Epithelial cell of esophagus (primary cell): ENCODE data around the gene ACAD8.

ENCODE experiments used
- DNase-seq: peaks from one replicate; pipeline ENCODE4 v3.0.0; 2010; ENCODE audit warnings: low read depth
- H3K4me3 ChIP-seq: 2 replicates; pipeline ENCODE4 v1.5.1; 2011; ENCODE audit warnings: mild to moderate bottlenecking, low read length, control low read depth
- CTCF ChIP-seq: IDR thresholded peaks from 2 replicates; pipeline ENCODE4 v1.5.1; 2011; ENCODE audit warnings: low read depth, mild to moderate bottlenecking, low read length, control low read depth, inconsistent platforms; ENCODE audit not compliant: insufficient read depth; ENCODE audit errors: missing control alignments

ACAD8 gene

GRCh38 chr11:134266841-134267251, 13.5 kb downstream of the ACAD8 start:
- no peak for TF ChIP-seq CTCF
- no peak overlapping the region for H3K4me3 ChIP-seq
- DNase-seq, result peak; percentile 99

DNA sequence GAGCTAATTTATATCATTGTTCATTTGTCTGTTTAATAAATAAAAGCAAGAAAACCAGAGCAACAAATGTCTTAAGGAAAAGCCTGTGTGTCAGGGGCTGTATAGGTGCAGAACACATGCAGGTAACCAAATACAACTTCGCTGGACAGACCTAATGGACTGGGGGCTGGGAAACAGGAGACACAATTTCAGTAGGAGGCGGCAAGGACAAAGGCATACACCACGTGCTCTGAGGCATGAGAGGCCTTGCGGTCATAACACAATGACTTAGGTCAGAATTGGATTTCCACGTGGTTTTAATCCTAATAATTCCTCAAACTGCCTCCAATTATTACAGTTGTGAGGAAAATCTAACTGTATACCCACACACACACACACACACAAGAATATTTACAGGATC, 14.1 kb downstream of the ACAD8 start:
- no peak for TF ChIP-seq CTCF
- no peak overlapping the region for H3K4me3 ChIP-seq
- no peak for DNase-seq

DNA sequence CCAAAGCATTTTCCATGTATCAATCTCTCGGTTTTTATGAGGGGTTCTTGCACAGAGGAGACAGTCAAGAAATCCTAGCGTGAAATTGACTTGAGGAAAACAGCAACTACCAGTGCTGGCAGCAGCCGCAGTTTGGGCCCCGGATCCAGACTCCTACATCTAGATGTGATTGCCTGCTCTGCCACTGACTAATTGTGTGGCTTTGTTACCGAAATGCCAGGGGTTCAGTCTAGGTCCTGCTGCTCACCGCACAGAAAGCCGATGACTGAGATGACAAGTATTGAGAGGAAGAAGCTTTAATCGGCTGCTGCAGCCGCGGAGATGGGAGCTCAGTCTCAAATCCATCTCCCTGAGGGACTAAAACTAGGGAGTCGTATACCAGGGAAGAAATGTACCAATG, 14.6 kb downstream of the ACAD8 start:
- H3K4me3 ChIP-seq, result no peak overlapping the region
- no peak for DNase-seq
- TF ChIP-seq CTCF, result no peak

GRCh38 chr11:134270250-134270714, 16.9 kb downstream of the ACAD8 start:
- no peak overlapping the region for H3K4me3 ChIP-seq
- TF ChIP-seq CTCF, result peak; percentile 6
- DNase-seq, result peak; percentile 35

DNA sequence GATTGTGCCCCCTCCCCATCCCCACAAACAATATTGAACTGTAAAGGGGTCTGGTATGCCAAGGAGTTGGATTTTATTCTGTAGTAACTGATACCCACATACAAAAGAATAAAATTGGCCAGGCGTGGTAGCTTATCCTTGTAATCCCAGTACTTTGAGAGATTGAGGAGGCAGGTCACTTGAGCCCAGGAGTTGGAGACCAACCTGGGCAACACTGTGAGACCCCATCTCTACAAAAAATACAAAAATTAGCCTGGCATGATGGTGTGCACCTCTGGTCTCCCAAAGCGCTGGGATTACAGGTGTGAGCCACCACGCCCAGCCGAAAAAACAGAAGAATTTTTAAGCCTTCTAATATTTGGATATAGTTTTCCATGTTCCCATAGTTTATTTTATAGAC, 18.6 kb downstream of the ACAD8 start:
- H3K4me3 ChIP-seq, result no peak overlapping the region
- no peak for TF ChIP-seq CTCF
- DNase-seq, result no peak

GRCh38 chr11:134272381-134273316, 19.3 kb downstream of the ACAD8 start:
- no peak for DNase-seq

More at GRCh38 chr11:134272381-134273316, 19.3 kb downstream of the ACAD8 start:
- no peak overlapping the region for H3K4me3 ChIP-seq
- no peak for TF ChIP-seq CTCF
